MM.1S (cell line): ENCODE measurements around the gene SPECC1L.

Experiments
- DNase-seq: peaks from one replicate; pipeline ENCODE4 v3.0.0-alpha.2; 2015
- H2AFZ ChIP-seq: fragments of 300-600 bp; sonication (generic); 2 replicates; pipeline ENCODE4 v1.6.0; 2016; ENCODE audit warnings: antibody characterized with exemption, low read length
- H3F3A ChIP-seq: fragments of 300-600 bp; sonication (generic); 2 replicates; pipeline ENCODE4 v1.6.1; 2016; ENCODE audit warnings: mild to moderate bottlenecking, antibody characterized with exemption, low read length, moderate library complexity, mixed read lengths; ENCODE audit not compliant: insufficient read depth
- H3K27ac ChIP-seq: fragments of 300-600 bp; sonication (generic); 2 replicates; pipeline ENCODE4 v1.5.1; 2016; ENCODE audit warnings: mild to moderate bottlenecking, low read length
- H3K27me3 ChIP-seq: fragments of 300-600 bp; sonication (generic); replicated peaks from 2 replicates; pipeline ENCODE4 v1.6.0; 2016; ENCODE audit warnings: low read length; ENCODE audit not compliant: insufficient read depth
- H3K36me3 ChIP-seq: fragments of 300-600 bp; sonication (generic); replicated peaks from 2 replicates; pipeline ENCODE4 v1.6.1; 2016; ENCODE audit warnings: mild to moderate bottlenecking, low read length, mixed read lengths; ENCODE audit not compliant: insufficient read depth
- H3K4me1 ChIP-seq: fragments of 300-600 bp; sonication (generic); 2 replicates; pipeline ENCODE4 v1.6.1; 2016; ENCODE audit warnings: low read length, mixed read lengths
- H3K4me2 ChIP-seq: fragments of 300-600 bp; sonication (generic); 2 replicates; pipeline ENCODE4 v1.6.0; 2016; ENCODE audit warnings: low read depth, low read length
- H3K4me3 ChIP-seq: fragments of 300-600 bp; sonication (generic); 2 replicates; pipeline ENCODE4 v1.5.1; 2016; ENCODE audit warnings: low read length, mixed read lengths
- H3K79me2 ChIP-seq: fragments of 300-600 bp; sonication (generic); 2 replicates; pipeline ENCODE4 v1.6.1; 2016; ENCODE audit warnings: mixed run types, low read length, mixed read lengths
- H3K9ac ChIP-seq: fragments of 300-600 bp; sonication (generic); 2 replicates; pipeline ENCODE4 v1.6.1; 2016; ENCODE audit warnings: low read length, mixed read lengths
- H3K9me2 ChIP-seq: fragments of 300-600 bp; sonication (generic); replicated peaks from 2 replicates; pipeline ENCODE4 v1.6.1; 2016; ENCODE audit warnings: mild to moderate bottlenecking, low read length, mixed read lengths; ENCODE audit not compliant: insufficient read depth
- H3K9me3 ChIP-seq: fragments of 300-600 bp; sonication (generic); replicated peaks from 2 replicates; pipeline ENCODE4 v1.6.1; 2016; ENCODE audit warnings: mild to moderate bottlenecking, low read length, mixed read lengths; ENCODE audit not compliant: insufficient read depth
- H4K20me1 ChIP-seq: fragments of 300-600 bp; sonication (generic); 2 replicates; pipeline ENCODE4 v1.6.1; 2016; ENCODE audit warnings: mild to moderate bottlenecking, low read length, moderate library complexity, mixed read lengths; ENCODE audit not compliant: insufficient read depth
- CTCF ChIP-seq: fragments of 300-600 bp; sonication (generic); IDR thresholded peaks from 2 replicates; pipeline ENCODE4 v1.5.1; 2016; ENCODE audit warnings: antibody characterized with exemption, low read length, mixed read lengths
- EZH2 ChIP-seq: fragments of 300-600 bp; sonication (generic); optimal IDR thresholded peaks from 2 replicates; pipeline ENCODE3; 2017; ENCODE audit warnings: low read depth, mild to moderate bottlenecking, antibody characterized with exemption, low read length, mixed read lengths
- EZH2phosphoT487 ChIP-seq: fragments of 300-600 bp; sonication (generic); IDR thresholded peaks from 2 replicates; pipeline ENCODE4 v1.6.1; 2018; ENCODE audit warnings: antibody characterized with exemption, low read length

The SPECC1L gene

GRCh38 chr22:24321999-24322398 lies 51.4 kb downstream of the SPECC1L start:
- Histone ChIP-seq H3K79me2 (peaks cover 12% of the 10 kb centered on the region; the same call in 1 of the 2 replicates), H3K9ac (no peak overlapping the region), H3K27me3 (no peaks in the 10 kb centered on the region), H2AFZ (no peak overlapping the region), H3K9me3 (no peaks in the 10 kb centered on the region), H4K20me1 (no peaks in the 10 kb centered on the region), H3K36me3 (peaks cover 3% of the 10 kb centered on the region; the same call in 1 of the 2 replicates), H3K27ac (no peak overlapping the region), H3K4me3 (no peak overlapping the region), H3K9me2 (no peaks in the 10 kb centered on the region), H3K4me2 (no peak overlapping the region), H3F3A (0 out of 2 replicates have a peak, but pooled peaks cover 3% of the 10 kb centered on the region), H3K4me1 (no peaks in the 10 kb centered on the region)
- TF ChIP-seq EZH2phosphoT487 (no peak), CTCF (no peak), EZH2 (no peak)
- DNase-seq = no peak

- no peak for DNase-seq
- H2AFZ ChIP-seq = no peak overlapping the region
- no peaks in the 10 kb centered on the region for H3K9me3 ChIP-seq
- H3K4me1 ChIP-seq = no peaks in the 10 kb centered on the region
- peaks cover 3% of the 10 kb centered on the region; the same call in 1 of the 2 replicates for H3K36me3 ChIP-seq
- peaks cover 16% of the 10 kb centered on the region; the same call in 1 of the 2 replicates for H3K79me2 ChIP-seq
- no peak overlapping the region for H3K4me2 ChIP-seq
- H3K27ac ChIP-seq = no peak overlapping the region
- TF ChIP-seq EZH2 = no peak
- H4K20me1 ChIP-seq = no peaks in the 10 kb centered on the region
- H3K9me2 ChIP-seq = no peaks in the 10 kb centered on the region
- H3K9ac ChIP-seq = no peak overlapping the region
- H3F3A ChIP-seq = 0 out of 2 replicates have a peak, but pooled peaks cover 3% of the 10 kb centered on the region
- no peak overlapping the region for H3K4me3 ChIP-seq
- H3K27me3 ChIP-seq = no peaks in the 10 kb centered on the region
Measured at GRCh38 chr22:24322522-24322921, 51.9 kb downstream of the SPECC1L start.

- Histone ChIP-seq H4K20me1 (no peaks in the 10 kb centered on the region), H3K9me3 (no peaks in the 10 kb centered on the region), H3K4me1 (no peaks in the 10 kb centered on the region), H3F3A (0 out of 2 replicates have a peak, but pooled peaks cover 3% of the 10 kb centered on the region), H2AFZ (no peak overlapping the region), H3K27ac (no peak overlapping the region), H3K79me2 (peaks cover 21% of the 10 kb centered on the region; the same call in 1 of the 2 replicates), H3K27me3 (no peaks in the 10 kb centered on the region), H3K9ac (no peak overlapping the region), H3K4me3 (no peak overlapping the region), H3K4me2 (no peak overlapping the region), H3K9me2 (no peaks in the 10 kb centered on the region), H3K36me3 (peaks cover 3% of the 10 kb centered on the region; the same call in 1 of the 2 replicates)
- TF ChIP-seq CTCF = no peak
- no peak for TF ChIP-seq EZH2
- no peak for TF ChIP-seq EZH2phosphoT487
- no peak for DNase-seq
Measured at GRCh38 chr22:24323233-24323632, 52.6 kb downstream of the SPECC1L start.

GRCh38 chr22:24323695-24324094 lies 53.1 kb downstream of the SPECC1L start:
- TF ChIP-seq EZH2phosphoT487 (no peak), CTCF (no peak), EZH2 (no peak)
- DNase-seq = no peak
- Histone ChIP-seq H4K20me1 (no peaks in the 10 kb centered on the region), H3K9me2 (no peaks in the 10 kb centered on the region), H3K4me3 (no peak overlapping the region), H3K9ac (no peak overlapping the region), H3F3A (0 out of 2 replicates have a peak, but pooled peaks cover 3% of the 10 kb centered on the region), H2AFZ (no peak overlapping the region), H3K4me1 (no peaks in the 10 kb centered on the region), H3K9me3 (no peaks in the 10 kb centered on the region), H3K36me3 (peaks cover 7% of the 10 kb centered on the region; the same call in 1 of the 2 replicates), H3K27ac (no peak overlapping the region), H3K4me2 (no peak overlapping the region), H3K27me3 (no peaks in the 10 kb centered on the region), H3K79me2 (peaks cover 21% of the 10 kb centered on the region; the same call in 1 of the 2 replicates)
